ENCODE data around the gene ISL2. TPM values are rescaled to one million over a fixed set of nuclear protein-coding genes. Genes with fewer than 3 reads are reported as not detected.
A peak's percentile ranks its signal among the peaks of the same experiment; 100 is the strongest.

ISL2 gene
- total RNA-seq, 4 donors from 2014 or later, result 0.24 to 1.1 (median 0.75) TPM; not detected in 1

GRCh38 chr15:76328106-76328696 is 8.4 kb upstream of the ISL2 start:
- DNase-seq (ENCODE audit: low spot score) (no peak), ATAC-seq (ENCODE audit: low FRiP score) (no peak)
- TF ChIP-seq CTCF (IDR thresholded peaks at IDR 0.05), result no peak

- no peak for ATAC-seq (ENCODE audit: low FRiP score)
- no peak for DNase-seq (ENCODE audit: low spot score)
- TF ChIP-seq CTCF (IDR thresholded peaks at IDR 0.05), result no peak
Observed at GRCh38 chr15:76328958-76329357, 7.6 kb upstream of the ISL2 start.

- no peak for TF ChIP-seq CTCF (IDR thresholded peaks at IDR 0.05)
- DNase-seq (ENCODE audit: low spot score) (no peak), ATAC-seq (ENCODE audit: low FRiP score) (peak; percentile 38)
Observed at GRCh38 chr15:76330080-76330680, 6.4 kb upstream of the ISL2 start.

DNA sequence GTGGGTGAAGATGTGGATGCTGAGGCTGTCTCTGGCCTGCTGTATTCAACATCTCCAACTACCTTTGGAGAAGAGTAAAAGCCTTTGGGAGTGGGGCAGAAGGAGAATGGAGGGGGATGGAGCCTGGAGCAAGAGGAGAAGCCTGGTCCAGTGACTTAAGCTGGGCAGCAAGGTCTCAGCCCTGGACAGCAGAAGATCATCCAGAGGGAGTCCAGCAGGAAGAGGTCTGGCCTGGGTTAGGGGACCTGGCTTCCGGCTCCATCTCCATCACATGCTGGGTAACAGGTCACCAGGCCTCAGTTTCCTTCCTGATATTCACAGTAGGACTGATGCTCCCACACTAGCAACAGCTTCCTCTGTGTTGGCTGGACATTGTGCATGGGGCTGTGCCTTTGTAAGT is 3.8 kb upstream of the ISL2 start:
- no peak for ATAC-seq (ENCODE audit: low FRiP score)

GRCh38 chr15:76333309-76333708 is 3.3 kb upstream of the ISL2 start:
- DNase-seq (ENCODE audit: low spot score), result no peak
- ATAC-seq (ENCODE audit: low FRiP score), result no peak
- no peak for TF ChIP-seq CTCF (IDR thresholded peaks at IDR 0.05)

More for the DNA sequence above, 3.8 kb upstream of the ISL2 start:
- no peak for DNase-seq (ENCODE audit: low spot score)
- no peak for TF ChIP-seq CTCF (IDR thresholded peaks at IDR 0.05)

- DNase-seq (ENCODE audit: low spot score), result no peak
- no peak for TF ChIP-seq CTCF (IDR thresholded peaks at IDR 0.05)
Observed at GRCh38 chr15:76333720-76334437, 2.7 kb upstream of the ISL2 start.

More at GRCh38 chr15:76333720-76334437, 2.7 kb upstream of the ISL2 start:
- no peak for ATAC-seq (ENCODE audit: low FRiP score)
